Keratinocyte (primary cell): ENCODE data around the gene MME.

Experiments used
- CTCF ChIP-seq, 3 experiments: IDR thresholded peaks in 1 of 3; conservative IDR thresholded peaks in 1 of 3; optimal IDR thresholded peaks in 1 of 3; 2 replicates in 2 of 3; 3 replicates in 1 of 3; pipeline versions ENCODE3 to v1.5.1; 2011; ENCODE audit warnings: low read length in 3 of 3, mild to moderate bottlenecking in 3 of 3, moderate library complexity in 2 of 3, control low read depth in 1 of 3, inconsistent platforms in 1 of 3; ENCODE audit not compliant: insufficient read depth in 2 of 3; ENCODE audit errors: extremely low read depth in 1 of 3
- EZH2 ChIP-seq: IDR thresholded peaks from one replicate; pipeline ENCODE4 v1.6.1; 2012; ENCODE audit warnings: inconsistent platforms, mild to moderate bottlenecking, low read length, moderate library complexity

GRCh38 chr3:155096303-155097008 is 16.3 kb downstream of the MME start:
- TF ChIP-seq CTCF (optimal IDR thresholded peaks at IDR 0.05 in 1 of 3, IDR thresholded peaks at IDR 0.05 in 1 of 3, conservative IDR thresholded peaks at IDR 0.05 in 1 of 3; ENCODE audit: extremely low read depth in 1 of 3, insufficient read depth in 2 of 3, low read length in 3 of 3) (no peak), EZH2 (no peak)
